SK-N-DZ (cell line): ENCODE data around the gene PHB1.
"Not testable (repeated sequence)": the region's sequence is repeated elsewhere in the genome, so short reads cannot be mapped to it uniquely, and the experiment has no call there.

Experiments
- DNase-seq: peaks from one replicate; pipeline ENCODE4 v3.0.0-alpha.2; 2015; ENCODE audit warnings: low spot score

The PHB1 gene

DNA sequence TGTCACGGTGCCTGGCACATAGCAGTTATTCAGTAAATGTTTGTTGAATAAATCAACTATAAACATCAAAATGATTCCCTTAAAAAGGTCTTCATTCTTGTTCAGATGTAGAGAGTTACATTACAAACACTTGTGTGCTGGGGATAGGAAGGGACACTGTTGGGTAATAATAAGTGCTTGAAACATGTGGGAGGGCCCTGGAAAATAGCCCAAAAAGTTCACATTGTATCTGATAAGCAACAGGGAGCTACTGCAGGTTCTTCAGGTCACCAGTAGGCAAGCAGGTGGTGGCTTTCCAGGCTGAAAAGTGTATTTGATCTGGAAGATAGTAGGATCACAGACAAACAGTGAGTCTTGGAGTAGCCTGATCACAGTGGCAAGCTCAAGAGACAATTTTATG is 33.6 kb downstream of the PHB1 start:
- no peak for DNase-seq

DNA sequence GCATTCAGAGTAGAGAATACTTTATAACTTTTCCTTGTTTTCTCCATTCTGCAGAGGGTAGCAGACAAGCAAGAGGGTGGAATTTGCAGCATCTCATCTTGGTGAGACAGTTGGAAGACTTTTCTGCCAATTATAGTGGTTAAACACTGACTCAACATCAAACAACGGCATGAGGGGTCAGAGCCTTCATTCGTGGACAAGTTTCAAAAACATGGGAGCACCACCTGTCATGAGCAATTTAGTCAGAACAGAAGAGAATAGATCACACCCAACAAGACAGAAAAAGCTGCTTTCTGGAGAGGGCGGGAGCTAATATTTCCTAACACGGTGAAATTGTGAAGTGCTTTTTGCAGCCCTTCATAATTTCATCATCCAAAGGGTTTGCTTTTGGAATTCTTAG is 34.8 kb downstream of the PHB1 start:
- DNase-seq = no peak

DNA sequence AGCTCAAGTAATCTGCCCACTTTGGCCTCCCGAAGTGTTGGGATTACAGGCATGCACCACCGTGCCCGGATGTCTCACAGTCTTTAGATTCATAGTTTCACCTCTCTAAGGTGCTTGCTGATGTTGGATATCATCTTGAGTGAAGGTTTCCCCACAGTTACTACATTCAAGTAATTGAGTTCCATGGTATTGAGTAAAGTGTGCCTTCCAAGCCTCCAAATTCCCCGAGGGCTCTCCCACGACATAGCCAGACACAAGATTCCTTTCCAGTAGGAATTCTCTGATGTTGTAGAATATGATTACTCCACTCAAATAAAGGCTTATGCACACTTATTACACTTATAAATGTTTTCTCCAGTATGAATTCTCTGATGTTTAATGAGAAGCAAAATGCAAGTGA is 36.4 kb downstream of the PHB1 start:
- no peak for DNase-seq

- DNase-seq = no peak
These were observed 39.1 kb downstream of the PHB1 start for GRCh38 chr17:49375544-49375943.

GRCh38 chr17:49373115-49373514 is 41.6 kb downstream of the PHB1 start:
- no peak for DNase-seq

DNA sequence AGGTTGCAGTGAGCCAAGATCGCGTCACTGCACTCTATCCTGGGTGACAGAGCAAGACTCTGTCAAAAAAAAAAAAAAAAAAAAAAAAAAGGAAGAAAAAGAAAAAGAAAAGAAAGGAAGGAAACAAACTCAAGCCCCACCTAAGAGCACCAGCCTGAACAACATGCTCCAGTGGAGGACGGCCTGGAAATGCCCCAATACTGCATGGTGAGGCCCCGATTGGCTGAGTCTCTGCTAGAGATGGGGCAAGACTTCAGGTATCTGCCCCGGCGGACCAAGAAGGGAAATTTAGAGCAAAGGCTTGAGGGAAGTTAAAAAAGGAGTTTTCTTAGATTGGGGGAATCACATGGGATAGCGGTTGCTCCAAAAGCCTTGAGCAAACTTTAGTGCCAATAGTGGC is 42.3 kb downstream of the PHB1 start:
- DNase-seq = no peak

DNA sequence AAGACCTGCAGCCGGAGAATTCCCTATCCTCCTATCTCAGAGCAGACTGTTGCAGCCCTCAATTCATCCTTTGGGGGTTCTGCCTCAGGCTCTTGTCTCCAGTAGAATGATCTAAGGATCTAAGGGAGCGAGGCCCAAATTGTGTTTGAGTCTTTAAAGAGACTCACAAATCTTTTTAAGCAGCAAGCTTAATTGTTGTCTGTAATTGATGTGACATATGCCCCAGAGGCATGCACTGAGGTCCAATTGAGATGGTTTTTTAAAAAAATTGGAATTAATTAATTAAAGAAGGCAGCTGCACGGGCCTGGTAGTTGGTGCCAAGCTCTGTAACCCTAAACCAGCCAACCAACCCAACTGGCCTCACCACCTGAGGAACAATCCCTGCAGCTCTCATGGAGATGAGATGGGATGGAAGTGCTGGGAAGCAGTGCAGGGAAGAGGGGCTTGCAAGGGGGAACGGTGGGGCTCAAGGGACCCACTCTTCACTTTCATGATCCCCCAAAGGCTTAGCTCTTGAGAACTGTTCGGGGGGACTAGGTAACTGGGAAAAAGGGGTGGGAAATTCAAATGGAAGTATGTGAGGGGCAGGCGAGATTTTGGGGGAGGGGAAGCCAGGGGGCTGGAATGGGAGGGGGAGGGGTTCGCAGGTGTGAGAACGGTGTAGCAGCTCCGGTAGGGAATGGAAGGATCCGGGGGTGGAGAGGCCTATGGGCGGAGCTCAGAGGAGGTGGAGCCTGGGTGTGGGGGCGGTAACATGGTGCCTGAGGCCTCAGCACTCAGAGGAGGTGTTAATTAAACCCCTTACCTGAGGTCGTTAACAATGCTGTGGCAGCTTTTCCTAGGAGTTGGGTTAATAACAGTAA is 43.5 kb downstream of the PHB1 start:
- no peak for DNase-seq

DNA sequence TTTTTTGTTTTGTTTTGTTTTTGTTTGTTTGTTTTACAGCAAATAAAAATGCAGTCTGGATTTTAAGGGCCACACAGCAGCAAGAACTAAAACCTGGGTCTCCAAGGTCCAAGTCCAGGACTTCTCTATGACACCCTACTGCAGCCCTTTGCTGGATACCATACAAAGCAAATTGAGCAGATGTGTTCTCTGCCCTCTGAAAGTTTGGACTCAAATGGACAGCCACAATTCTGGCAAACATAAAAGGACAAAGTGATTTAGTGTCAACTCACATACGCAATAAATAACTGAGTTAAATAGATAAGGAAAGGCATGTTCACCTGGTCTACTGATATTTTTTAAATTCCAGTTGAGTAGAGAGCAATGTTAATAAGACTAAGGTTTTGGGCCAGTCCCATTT is 44.9 kb downstream of the PHB1 start:
- no peak for DNase-seq

DNA sequence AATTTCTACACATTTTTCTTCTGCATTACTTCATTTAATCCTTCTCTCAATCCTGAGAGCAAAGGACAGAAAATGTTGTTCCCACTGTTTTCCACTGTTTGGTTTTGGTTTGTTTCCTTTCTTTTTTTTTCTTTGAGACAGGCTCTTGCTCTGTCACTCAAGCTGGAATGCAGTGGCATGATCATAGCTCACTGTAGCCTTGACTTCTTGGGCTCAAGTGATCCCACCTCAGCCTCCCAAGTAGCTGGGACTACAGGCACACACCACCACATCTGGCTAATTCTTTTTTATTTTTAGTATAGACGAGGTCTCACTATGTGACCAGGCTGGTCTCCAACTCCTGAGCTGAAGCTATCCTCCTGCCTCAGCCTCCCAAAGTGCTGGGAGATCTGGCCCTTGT is 45.6 kb downstream of the PHB1 start:
- no peak for DNase-seq

GRCh38 chr17:49365667-49366066 is 49.0 kb downstream of the PHB1 start:
- DNase-seq = peak; percentile 56

DNA sequence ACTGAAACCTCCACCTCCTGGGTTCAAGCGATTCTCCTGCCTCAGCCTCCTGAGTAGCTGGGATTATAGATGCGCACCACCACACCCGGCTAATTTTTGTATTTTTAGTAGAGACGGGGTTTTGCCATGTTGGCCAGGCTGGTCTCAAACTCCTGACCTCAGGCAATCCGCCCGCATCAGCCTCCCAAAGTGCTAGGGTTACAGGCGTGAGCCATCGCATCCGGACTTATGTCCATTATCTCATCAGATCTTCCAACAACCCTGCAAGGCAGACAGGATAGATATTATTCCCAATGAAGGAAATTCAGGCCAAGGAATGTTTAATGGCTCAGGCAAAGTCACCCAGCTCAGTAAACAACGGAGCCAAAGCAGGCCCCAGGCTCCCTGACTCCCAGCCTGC is 49.6 kb downstream of the PHB1 start:
- DNase-seq = not testable (repeated sequence)

DNA sequence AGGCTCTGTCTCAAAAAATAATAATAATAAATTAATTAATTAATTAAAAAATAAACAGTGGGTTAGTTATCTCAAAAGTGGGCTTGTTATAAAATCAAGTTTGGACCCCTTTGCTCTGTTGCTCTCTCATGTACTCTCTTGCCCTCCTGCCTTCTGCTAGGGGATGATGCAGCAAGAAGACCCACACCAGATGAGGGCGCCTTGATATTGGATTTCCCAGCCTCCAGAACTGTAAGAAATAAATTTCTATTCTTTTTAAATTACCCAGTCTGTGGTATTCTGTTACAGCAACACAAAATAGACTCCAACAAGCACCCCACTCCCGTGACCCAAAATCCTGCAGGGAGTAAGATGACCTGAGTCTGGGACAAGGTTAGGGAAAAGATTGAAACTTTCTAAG is 50.6 kb downstream of the PHB1 start:
- DNase-seq = no peak

DNA sequence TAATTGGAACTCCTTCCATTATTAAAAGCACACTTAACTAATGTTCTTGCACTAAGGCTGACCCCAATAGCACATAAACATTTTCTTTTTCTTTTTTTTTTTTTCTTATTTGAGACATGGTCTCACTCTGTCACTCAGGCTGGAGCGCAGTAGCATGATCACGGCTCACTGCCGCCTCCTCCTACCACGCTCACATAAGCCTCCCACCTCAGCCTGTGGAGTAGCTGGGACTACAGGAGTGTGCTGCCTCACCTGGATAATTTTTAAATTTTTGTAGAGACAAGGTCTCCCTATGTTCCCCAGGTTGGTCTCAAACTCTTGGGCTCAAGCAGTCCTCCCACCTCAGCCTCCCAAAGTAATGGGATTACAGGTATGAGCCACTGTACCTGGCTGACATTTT is 51.4 kb downstream of the PHB1 start:
- no peak for DNase-seq

DNA sequence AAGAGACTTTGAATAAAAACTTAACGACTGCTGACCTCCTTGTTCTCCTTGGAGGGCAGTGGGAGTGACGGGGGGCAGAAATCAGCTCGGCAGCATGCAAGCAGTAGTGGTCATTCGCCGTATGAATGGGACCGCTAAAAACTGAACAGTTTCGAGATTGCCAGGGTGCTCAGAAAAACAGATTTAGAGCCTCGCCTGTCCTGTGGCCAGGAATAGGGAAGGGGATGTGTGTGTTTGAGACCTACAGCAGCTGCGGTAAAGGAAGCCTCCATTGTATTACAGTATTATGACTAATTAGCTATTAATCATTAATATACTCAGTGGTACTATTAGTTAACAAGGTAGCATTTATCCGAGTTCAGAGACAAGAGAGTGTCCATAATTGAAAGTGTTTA is 52.0 kb downstream of the PHB1 start:
- no peak for DNase-seq

DNA sequence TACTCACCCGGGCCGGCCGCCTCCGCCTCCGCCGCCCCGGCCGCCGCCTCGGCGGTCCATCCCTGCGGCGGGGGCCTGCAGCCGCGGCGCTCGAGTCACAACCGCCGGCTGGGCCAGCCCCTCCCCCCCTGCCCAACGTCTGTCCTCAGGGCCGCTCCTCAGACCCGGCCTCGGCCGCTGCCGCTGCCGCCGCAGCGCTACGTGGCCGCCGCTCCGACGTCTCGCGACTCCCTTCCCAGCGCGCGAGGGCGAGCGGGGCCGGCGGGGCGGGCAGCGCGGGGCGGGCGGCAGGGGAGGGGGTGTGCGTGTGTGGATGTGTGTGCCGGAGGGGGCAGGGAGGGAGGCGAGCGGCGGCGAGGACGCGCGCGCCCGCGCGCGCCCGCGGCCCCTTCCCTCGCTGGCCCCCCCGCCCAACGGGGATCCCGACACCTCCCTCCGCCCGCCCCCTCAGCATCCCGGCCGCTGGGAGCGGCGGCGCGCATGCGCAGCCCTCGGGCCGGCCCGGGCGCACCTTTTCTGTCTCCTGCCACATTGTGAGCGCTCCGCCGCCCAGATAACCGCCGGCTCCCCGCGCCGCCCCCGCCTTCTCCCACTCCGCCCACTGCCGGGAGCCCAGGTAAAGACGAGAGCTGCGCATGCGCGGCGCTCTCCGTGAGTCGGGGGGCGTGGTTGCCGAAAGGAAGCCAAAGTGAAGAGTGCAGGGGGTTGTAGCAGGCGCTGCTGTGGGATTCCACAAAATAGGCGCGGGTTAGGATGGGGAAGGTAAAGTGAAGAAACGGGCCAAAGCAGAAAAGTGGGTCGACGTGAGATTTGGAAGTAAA is 52.6 kb downstream of the PHB1 start, which contains the start of gene ZNF652:
ZNF652 (minus strand) TSS at position 349 of the 821 bp plus-strand sequence. CDS start 44,525 bp downstream, outside the sequence.
- DNase-seq = peak; percentile 94

- DNase-seq = peak; percentile 58
These were observed 53.4 kb downstream of the PHB1 start for GRCh38 chr17:49361129-49361901.

DNA sequence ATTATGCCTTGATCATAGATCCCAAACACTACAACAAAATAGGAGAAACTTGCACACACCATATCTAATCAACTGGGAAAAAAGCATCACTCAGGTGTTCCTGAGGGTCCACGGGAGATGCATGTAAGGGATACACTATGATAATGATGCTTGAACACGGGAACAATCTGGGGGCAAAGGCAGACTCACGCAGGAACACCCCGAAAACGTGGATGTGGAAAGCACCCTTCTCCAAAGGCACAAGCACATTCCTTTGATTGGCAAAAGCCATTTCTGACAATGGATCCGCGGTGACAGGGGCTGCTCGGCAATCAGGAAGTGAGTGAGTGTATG is 53.9 kb downstream of the PHB1 start:
- no peak for DNase-seq

- DNase-seq = no peak
These were observed 54.5 kb downstream of the PHB1 start for GRCh38 chr17:49359990-49360795.

DNA sequence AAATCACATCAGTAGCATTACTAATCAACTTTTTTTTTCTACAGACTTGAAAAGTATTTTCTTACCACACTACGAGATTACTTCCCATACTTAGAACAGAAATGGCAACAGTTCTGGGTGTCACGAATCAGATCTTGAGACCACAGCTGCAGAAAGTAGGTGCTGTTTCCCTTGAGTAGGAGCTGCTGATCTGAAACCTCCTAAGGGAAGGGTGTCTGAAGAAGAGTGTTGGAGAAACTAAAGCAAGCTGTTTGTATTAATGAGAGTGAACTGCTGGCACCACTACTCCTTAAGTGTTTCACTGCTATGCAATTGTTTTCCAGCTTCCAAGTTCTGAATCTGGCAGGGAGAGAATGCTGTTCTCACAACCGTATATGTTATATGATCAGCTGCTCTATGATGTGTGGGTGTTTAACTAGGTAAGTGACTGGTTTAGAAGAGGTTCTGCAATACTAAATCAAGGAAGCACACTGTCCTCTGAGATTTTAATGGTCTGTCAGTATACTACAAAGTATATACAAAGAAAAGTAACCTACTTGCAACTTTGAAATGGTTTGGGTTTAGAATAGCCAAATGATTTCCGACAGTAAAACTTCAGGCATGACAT is 55.9 kb downstream of the PHB1 start:
- DNase-seq = no peak

GRCh38 chr17:49357516-49357915 is 57.2 kb downstream of the PHB1 start:
- no peak for DNase-seq

DNA sequence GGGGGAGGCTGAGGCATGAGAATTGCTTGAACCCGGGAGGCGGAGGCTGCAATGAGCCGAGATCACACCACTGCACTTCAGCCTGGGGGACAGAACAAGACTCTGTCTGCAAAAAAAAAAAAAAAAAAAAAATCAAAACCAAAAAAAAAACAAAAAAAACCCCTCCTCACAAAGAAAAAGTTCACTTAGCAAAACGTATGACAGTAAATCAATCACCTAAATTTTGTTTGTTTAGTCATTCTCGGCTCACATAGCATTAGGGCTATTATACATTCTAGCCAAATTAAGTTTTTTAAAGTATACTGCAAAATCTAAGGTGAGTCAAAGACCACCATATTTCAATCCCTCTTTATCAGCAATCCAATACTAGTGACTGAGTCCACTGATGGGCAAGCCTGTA is 58.4 kb downstream of the PHB1 start:
- DNase-seq = no peak
